Epithelial cell of esophagus (primary cell): Measurements from ENCODE around the gene EXOSC7.
A peak's percentile ranks its signal among the peaks of the same experiment; 100 is the strongest.

ENCODE experiments used
- DNase-seq: peaks from one replicate; pipeline ENCODE4 v3.0.0; 2010; ENCODE audit warnings: low read depth
- H3K4me3 ChIP-seq: 2 replicates; pipeline ENCODE4 v1.5.1; 2011; ENCODE audit warnings: mild to moderate bottlenecking, low read length, control low read depth
- TF ChIP-seq, protein P1 (sequence below): IDR thresholded peaks from 2 replicates; pipeline ENCODE4 v1.5.1; 2011; ENCODE audit warnings: low read depth, mild to moderate bottlenecking, low read length, control low read depth, inconsistent platforms; ENCODE audit not compliant: insufficient read depth; ENCODE audit errors: missing control alignments

The EXOSC7 gene

GRCh38 chr3:44969154-44969827 is 6.8 kb upstream of the EXOSC7 start:
- DNase-seq: no peak
- no peak overlapping the region for H3K4me3 ChIP-seq

DNA sequence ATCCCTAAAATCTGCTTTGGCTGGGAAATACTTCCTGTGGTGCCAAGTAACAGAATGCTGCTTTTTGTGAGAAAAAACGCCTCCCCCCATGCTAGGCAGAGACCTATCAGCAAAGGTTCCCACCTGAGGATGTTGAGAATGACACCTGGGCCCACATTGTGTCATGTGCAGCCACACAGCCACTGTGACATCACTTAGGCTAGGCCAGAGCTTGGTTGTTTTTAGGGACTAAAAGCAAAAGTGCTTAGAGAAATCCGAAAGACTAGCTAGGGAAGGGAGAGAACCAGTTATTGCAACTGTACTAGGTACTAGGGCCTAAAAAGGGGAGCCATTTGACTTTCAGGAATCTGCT is 6.2 kb upstream of the EXOSC7 start:
- DNase-seq: no peak
- H3K4me3 ChIP-seq: no peak overlapping the region
- TF ChIP-seq, protein P1, sequence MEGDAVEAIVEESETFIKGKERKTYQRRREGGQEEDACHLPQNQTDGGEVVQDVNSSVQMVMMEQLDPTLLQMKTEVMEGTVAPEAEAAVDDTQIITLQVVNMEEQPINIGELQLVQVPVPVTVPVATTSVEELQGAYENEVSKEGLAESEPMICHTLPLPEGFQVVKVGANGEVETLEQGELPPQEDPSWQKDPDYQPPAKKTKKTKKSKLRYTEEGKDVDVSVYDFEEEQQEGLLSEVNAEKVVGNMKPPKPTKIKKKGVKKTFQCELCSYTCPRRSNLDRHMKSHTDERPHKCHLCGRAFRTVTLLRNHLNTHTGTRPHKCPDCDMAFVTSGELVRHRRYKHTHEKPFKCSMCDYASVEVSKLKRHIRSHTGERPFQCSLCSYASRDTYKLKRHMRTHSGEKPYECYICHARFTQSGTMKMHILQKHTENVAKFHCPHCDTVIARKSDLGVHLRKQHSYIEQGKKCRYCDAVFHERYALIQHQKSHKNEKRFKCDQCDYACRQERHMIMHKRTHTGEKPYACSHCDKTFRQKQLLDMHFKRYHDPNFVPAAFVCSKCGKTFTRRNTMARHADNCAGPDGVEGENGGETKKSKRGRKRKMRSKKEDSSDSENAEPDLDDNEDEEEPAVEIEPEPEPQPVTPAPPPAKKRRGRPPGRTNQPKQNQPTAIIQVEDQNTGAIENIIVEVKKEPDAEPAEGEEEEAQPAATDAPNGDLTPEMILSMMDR: no peak

More at GRCh38 chr3:44969154-44969827, 6.8 kb upstream of the EXOSC7 start:
- TF ChIP-seq, protein P1: no peak

- H3K4me3 ChIP-seq: no peak overlapping the region
- TF ChIP-seq, protein P1: no peak
- DNase-seq: peak; percentile 34
Observed at GRCh38 chr3:44970926-44971490, 5.0 kb upstream of the EXOSC7 start.

- TF ChIP-seq, protein P1: no peak
- peak overlapping the region; percentile 95 for H3K4me3 ChIP-seq
- no peak for DNase-seq
Observed at GRCh38 chr3:44974416-44974815, 1.6 kb upstream of the EXOSC7 start.

DNA sequence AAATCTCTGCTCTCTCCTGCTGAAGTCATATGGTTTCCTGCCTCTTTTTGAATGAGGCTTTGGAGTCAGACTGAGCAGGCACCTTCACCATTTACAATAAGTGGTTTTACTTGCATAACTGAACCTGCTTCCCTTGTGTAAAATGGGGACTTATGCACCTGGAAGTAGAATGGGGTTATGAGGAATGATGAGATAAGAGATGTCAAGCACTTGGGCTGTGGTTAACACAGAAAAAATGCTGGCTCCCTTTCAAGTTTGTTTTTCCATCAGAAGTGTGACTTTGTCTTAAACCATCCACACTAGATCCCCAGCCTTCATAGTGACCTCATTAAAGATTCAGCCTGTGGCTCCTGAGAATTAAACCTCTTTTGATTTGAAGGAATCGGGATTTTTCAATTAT is 5.2 kb downstream of the EXOSC7 start:
- peak; percentile 74 for DNase-seq
- no peak overlapping the region for H3K4me3 ChIP-seq
- TF ChIP-seq, protein P1: no peak

DNA sequence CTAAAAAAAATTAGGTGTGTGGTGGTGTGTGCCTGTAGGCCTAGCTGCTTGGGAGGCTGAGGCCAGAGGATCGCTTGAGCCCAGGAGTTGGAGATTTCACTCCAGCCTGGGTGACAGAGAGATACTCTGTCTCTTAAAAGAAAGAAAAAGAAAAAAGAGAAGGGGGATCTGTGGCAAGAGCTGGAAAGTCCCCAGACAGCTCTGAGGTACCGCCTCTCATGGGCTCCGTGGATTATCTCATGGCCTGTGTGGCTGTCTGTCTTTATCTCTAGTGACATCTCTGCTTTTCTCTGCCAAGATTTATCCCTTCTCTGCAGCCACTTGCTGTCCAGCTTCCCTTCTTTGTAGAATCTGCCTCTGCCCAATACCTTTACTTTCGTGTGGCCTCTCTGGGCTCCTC is 5.7 kb downstream of the EXOSC7 start:
- DNase-seq: no peak
- TF ChIP-seq, protein P1: no peak
- no peak overlapping the region for H3K4me3 ChIP-seq

DNA sequence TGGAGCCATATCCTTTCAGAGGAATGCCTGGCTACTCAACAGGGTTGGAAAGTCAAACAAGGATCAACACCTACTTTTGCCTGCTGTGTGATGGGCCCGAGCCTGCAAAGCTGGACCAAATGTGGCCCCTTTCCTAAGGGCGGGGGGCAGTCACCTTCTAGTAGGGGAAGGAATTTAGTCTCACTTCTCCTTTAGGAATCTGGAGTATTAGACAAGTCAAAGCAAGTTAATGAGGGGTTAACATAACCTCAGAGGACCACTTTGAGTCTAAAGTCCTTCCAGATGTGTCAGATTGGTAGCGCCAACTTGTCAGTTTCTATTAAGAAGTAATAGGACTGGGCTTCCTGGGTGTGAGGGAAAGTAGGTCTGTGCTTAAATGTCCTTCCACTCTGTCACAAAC is 6.8 kb downstream of the EXOSC7 start:
- H3K4me3 ChIP-seq: no peak overlapping the region
- no peak for DNase-seq
- TF ChIP-seq, protein P1: no peak
